ENCODE data around the gene LRCH3. TPM values are rescaled to one million over a fixed set of nuclear protein-coding genes. Genes with fewer than 3 reads are reported as not detected.
"Not testable (repeated sequence)": the region's sequence is repeated elsewhere in the genome, so short reads cannot be mapped to it uniquely, and the experiment has no call there.

The LRCH3 gene
- total RNA-seq, 1 experiment from 2014 or later: 63.6 TPM

DNA sequence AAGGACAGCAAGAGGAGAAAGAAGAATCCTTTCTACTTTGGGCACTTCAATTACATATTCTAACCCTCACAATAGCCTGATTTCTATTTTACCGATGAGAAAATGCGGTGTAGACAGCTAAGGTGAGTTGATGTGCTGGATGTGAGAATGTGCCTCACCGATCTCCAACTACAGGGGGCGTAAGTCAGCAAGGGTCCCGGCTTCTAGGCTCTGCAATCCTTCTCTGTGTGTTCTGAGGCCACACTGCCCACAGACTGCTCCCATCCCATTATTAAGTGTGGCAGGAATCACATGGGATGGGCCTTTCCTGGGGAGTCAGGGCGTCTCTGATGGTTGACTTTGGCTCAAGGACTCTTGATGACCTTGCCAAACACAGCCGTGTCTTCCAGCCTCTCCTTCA is 135.4 kb downstream of the LRCH3 start:
- CTCF ChIA-PET: interaction anchor here (0.5 to 1.1 kb wide), 13 partner anchors 10 to 154 kb away, joined by 3 to 9 read pairs (median 3); partner anchors contain the start of genes LRCH3 and RPL35A

GRCh38 chr3:197927578-197927977 is 136.5 kb downstream of the LRCH3 start:
- DNase-seq (ENCODE audit: low spot score); H3K9me3 Mint-ChIP-seq; ATAC-seq; H3K27me3 Mint-ChIP-seq (ENCODE audit: low read depth); H3K4me1 Mint-ChIP-seq; H3K4me3 Mint-ChIP-seq; H3K27ac Mint-ChIP-seq; H3K36me3 Mint-ChIP-seq; POLR2A ChIA-PET: not testable (repeated sequence)
- CTCF ChIA-PET: interaction anchor here (0.6 to 0.7 kb wide), 2 partner anchors 28 to 41 kb away, joined by 3 read pairs; no protein-coding TSS in a partner anchor

More for the DNA sequence above, 135.4 kb downstream of the LRCH3 start:
- Mint-ChIP-seq H3K4me1 (no peaks in the 10 kb centered on the region), H3K27me3 (ENCODE audit: low read depth) (no peaks in the 10 kb centered on the region), H3K36me3 (peaks cover 8% of the 10 kb centered on the region), H3K4me3 (no peak overlapping the region), H3K9me3 (peaks cover 8% of the 10 kb centered on the region), H3K27ac (no peak overlapping the region)
- DNase-seq (ENCODE audit: low spot score): peak; percentile 73
- TF ChIP-seq TEAD1 (CRISPR knock-in tag; IDR thresholded peaks at IDR 0.05): 0 out of 2 replicates have a peak, but pooled peaks have one; percentile 21
- TF ChIP-seq, protein P1, sequence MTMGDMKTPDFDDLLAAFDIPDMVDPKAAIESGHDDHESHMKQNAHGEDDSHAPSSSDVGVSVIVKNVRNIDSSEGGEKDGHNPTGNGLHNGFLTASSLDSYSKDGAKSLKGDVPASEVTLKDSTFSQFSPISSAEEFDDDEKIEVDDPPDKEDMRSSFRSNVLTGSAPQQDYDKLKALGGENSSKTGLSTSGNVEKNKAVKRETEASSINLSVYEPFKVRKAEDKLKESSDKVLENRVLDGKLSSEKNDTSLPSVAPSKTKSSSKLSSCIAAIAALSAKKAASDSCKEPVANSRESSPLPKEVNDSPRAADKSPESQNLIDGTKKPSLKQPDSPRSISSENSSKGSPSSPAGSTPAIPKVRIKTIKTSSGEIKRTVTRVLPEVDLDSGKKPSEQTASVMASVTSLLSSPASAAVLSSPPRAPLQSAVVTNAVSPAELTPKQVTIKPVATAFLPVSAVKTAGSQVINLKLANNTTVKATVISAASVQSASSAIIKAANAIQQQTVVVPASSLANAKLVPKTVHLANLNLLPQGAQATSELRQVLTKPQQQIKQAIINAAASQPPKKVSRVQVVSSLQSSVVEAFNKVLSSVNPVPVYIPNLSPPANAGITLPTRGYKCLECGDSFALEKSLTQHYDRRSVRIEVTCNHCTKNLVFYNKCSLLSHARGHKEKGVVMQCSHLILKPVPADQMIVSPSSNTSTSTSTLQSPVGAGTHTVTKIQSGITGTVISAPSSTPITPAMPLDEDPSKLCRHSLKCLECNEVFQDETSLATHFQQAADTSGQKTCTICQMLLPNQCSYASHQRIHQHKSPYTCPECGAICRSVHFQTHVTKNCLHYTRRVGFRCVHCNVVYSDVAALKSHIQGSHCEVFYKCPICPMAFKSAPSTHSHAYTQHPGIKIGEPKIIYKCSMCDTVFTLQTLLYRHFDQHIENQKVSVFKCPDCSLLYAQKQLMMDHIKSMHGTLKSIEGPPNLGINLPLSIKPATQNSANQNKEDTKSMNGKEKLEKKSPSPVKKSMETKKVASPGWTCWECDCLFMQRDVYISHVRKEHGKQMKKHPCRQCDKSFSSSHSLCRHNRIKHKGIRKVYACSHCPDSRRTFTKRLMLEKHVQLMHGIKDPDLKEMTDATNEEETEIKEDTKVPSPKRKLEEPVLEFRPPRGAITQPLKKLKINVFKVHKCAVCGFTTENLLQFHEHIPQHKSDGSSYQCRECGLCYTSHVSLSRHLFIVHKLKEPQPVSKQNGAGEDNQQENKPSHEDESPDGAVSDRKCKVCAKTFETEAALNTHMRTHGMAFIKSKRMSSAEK (CRISPR knock-in tag; IDR thresholded peaks at IDR 0.05; ENCODE audit: borderline replicate concordance): no peak
- no peak for TF ChIP-seq ZNF416 (CRISPR knock-in tag; IDR thresholded peaks at IDR 0.05)
- TF ChIP-seq CTCF (IDR thresholded peaks at IDR 0.05): peak; percentile 71
- peak; percentile 99 for ATAC-seq
- POLR2A ChIA-PET: no interaction called here

- TF ChIP-seq NFYB (CRISPR knock-in tag; conservative IDR thresholded peaks at IDR 0.05; ENCODE audit: low read depth) (no peak), NFATC4 (CRISPR knock-in tag; IDR thresholded peaks at IDR 0.05) (no peak), STAT6 (CRISPR knock-in tag; conservative IDR thresholded peaks at IDR 0.05; ENCODE audit: low read depth) (no peak), RORB (CRISPR knock-in tag; IDR thresholded peaks at IDR 0.05) (no peak), TP53 (CRISPR knock-in tag; IDR thresholded peaks at IDR 0.05) (no peak)
- Mint-ChIP-seq H3K27me3 (ENCODE audit: low read depth) (no peaks in the 10 kb centered on the region), H3K9me3 (no peaks in the 10 kb centered on the region), H3K4me3 (no peak overlapping the region), H3K4me1 (peaks cover 5% of the 10 kb centered on the region; the same call in 1 of the 2 replicates), H3K36me3 (no peaks in the 10 kb centered on the region), H3K27ac (no peak overlapping the region; the same call in 1 of the 2 replicates)
- ATAC-seq (no peak), DNase-seq (ENCODE audit: low spot score) (no peak)
- POLR2A ChIA-PET: no interaction called here
- CTCF ChIA-PET: interaction anchor here (1.4 to 2.0 kb wide), 2 partner anchors 11 to 31 kb away, joined by 6 read pairs; no protein-coding TSS in a partner anchor
Measured at GRCh38 chr3:197936819-197937384, 145.8 kb downstream of the LRCH3 start.

Other genes with a start within 250 kb of the LRCH3 start
- 26.8 to 32.5 TPM (median 29.9 TPM) in 3 replicates for gene BDH1, start 235.3 kb upstream of the LRCH3 start, total RNA-seq (2021)
- 21.8 to 22.9 TPM (median 22.9 TPM) in 3 replicates for gene RUBCN, start 54.4 kb upstream of the LRCH3 start, total RNA-seq (2021)
- gene FYTTD1, start 41.4 kb upstream of the LRCH3 start, total RNA-seq (2021): 21.4 to 24.5 TPM (median 23.7 TPM) in 3 replicates
- gene RPL35A, start 158.9 kb downstream of the LRCH3 start, total RNA-seq (2021): 1,384 to 1,463 TPM (median 1,429 TPM) in 3 replicates
- gene LMLN, start 169.0 kb downstream of the LRCH3 start, total RNA-seq (2021): 3.6 to 5.2 TPM (median 4.2 TPM) in 3 replicates

All from WTC11 (cell line).